ENCODE results near the gene CHP1. TPM values are rescaled to one million over a fixed set of nuclear protein-coding genes. Genes with fewer than 3 reads are reported as not detected.
"Not testable (repeated sequence)": the region's sequence is repeated elsewhere in the genome, so short reads cannot be mapped to it uniquely, and the experiment has no call there.

The CHP1 gene
- total RNA-seq, 1 experiment from 2014 or later = 139 TPM

DNA sequence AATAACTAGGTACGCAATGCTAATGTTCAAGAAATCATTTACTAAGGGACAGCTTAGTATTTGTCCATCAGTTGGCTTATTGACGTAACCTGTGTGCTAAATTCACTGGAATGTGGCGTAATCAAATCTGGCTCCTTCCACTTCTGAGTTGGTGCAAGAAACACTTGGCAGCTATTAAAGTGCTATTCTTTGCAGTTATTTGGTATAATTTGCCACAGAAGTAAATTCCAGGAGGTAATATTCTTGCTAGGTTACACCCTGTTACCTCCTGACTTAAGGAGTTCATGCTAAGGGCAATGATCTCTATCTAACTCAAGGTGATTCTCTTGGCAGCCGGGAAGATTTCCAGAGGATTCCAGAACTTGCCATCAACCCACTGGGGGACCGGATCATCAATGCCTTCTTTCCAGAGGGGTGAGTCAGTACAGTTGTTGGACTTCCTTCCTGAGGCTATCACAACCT is 25.5 kb downstream of the CHP1 start:
- intact Hi-C loops (cut with micrococcal nuclease; ENCODE audit: unreplicated experiment) = loop anchor here (1.0 kb wide), 1 partner anchor 15 kb away; no protein-coding TSS in a partner anchor
- H3K4me3 ChIP-seq (ENCODE audit: low read depth, low read length) = no peak overlapping the region
- peak in 1 of 2 experiments; percentile 56 for DNase-seq
- no TSS peak for BruUV-seq (replicated peaks)
- Mint-ChIP-seq H3K4me3 (ENCODE audit: unreplicated experiment) (no peak overlapping the region), H3K9me3 (ENCODE audit: unreplicated experiment) (no peaks in the 10 kb centered on the region), H3K27ac (ENCODE audit: unreplicated experiment) (no peak overlapping the region), H3K27me3 (ENCODE audit: insufficient read depth, unreplicated experiment) (no peaks in the 10 kb centered on the region), H3K4me1 (ENCODE audit: low read depth, unreplicated experiment) (peaks cover 18% of the 10 kb centered on the region), H3K36me3 (ENCODE audit: insufficient read depth, unreplicated experiment) (peaks cover 39% of the 10 kb centered on the region)
- CTCF ChIA-PET = interaction anchor here (0.5 to 1.0 kb wide), 3 partner anchors 25 to 182 kb away, joined by 3 to 4 read pairs (median 3); partner anchors contain the start of gene CHP1
- H3K9me3 ChIP-seq = no peaks in the 10 kb centered on the region
- TF ChIP-seq, protein P1, sequence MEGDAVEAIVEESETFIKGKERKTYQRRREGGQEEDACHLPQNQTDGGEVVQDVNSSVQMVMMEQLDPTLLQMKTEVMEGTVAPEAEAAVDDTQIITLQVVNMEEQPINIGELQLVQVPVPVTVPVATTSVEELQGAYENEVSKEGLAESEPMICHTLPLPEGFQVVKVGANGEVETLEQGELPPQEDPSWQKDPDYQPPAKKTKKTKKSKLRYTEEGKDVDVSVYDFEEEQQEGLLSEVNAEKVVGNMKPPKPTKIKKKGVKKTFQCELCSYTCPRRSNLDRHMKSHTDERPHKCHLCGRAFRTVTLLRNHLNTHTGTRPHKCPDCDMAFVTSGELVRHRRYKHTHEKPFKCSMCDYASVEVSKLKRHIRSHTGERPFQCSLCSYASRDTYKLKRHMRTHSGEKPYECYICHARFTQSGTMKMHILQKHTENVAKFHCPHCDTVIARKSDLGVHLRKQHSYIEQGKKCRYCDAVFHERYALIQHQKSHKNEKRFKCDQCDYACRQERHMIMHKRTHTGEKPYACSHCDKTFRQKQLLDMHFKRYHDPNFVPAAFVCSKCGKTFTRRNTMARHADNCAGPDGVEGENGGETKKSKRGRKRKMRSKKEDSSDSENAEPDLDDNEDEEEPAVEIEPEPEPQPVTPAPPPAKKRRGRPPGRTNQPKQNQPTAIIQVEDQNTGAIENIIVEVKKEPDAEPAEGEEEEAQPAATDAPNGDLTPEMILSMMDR (IDR thresholded peaks at IDR 0.05; ENCODE audit: insufficient read depth in 1 of 2, low read depth in 1 of 2, low read length in 1 of 2, severe bottlenecking in 1 of 2, unreplicated experiment in 1 of 2) = no peak
- no peaks in the 10 kb centered on the region for H3K27me3 ChIP-seq (replicated peaks; ENCODE audit: control insufficient read depth, insufficient read depth, low read length)
- POLR2A ChIA-PET = no interaction called here
- H3K36me3 ChIP-seq (ENCODE audit: control insufficient read depth, insufficient read depth, low read length) = no peaks in the 10 kb centered on the region; the same call in 1 of the 2 replicates
- H3K4me1 ChIP-seq = peaks cover 39% of the 10 kb centered on the region

DNA sequence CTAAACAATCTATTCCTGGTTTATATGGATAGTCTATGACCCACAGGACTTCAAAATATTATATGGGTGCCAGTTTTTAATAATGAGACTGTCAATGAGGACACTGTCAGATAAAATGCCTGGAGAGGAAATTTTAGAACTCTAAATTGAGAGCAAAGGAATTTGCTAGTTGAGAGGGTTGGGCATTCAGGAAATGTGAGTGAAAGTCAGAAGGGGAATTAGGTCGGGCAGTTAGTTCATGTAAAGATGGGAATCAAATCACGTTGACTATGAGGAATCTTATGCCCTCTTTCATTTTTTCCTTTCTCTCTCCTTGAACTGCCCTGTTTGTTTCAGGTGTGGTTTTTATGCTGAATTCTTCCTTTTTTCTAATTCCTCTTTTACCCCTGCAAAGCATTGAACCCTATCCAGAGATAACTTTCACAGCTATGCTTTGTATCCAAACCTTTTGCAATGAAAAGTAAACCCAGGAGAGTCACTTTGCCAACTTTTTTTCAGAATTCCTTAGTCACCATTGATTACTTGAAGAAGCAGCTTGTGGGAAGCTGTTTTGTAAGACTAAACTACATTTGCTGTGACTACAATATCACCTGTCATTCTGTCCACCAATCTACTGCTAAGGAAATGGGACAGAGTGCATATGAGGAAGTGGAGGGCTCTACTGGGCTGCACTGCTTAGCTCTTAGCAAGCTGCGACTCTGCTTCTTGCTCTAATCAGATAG is 27.8 kb downstream of the CHP1 start:
- Mint-ChIP-seq H3K4me3 (ENCODE audit: unreplicated experiment) (peak overlapping the region; percentile 1), H3K27ac (ENCODE audit: unreplicated experiment) (peak overlapping the region; percentile 68), H3K9me3 (ENCODE audit: unreplicated experiment) (no peaks in the 10 kb centered on the region), H3K36me3 (ENCODE audit: insufficient read depth, unreplicated experiment) (peaks cover 42% of the 10 kb centered on the region), H3K27me3 (ENCODE audit: insufficient read depth, unreplicated experiment) (no peaks in the 10 kb centered on the region), H3K4me1 (ENCODE audit: low read depth, unreplicated experiment) (peaks cover 21% of the 10 kb centered on the region)
- peaks cover 49% of the 10 kb centered on the region for H3K4me1 ChIP-seq
- no peak overlapping the region for H3K4me3 ChIP-seq (ENCODE audit: low read depth, low read length)
- intact Hi-C loops (cut with micrococcal nuclease; ENCODE audit: unreplicated experiment) = no loop called here
- no peaks in the 10 kb centered on the region for H3K27me3 ChIP-seq (replicated peaks; ENCODE audit: control insufficient read depth, insufficient read depth, low read length)
- no peaks in the 10 kb centered on the region; the same call in 1 of the 2 replicates for H3K36me3 ChIP-seq (ENCODE audit: control insufficient read depth, insufficient read depth, low read length)
- POLR2A ChIA-PET = interaction anchor here (0.5 kb wide), 1 partner anchor 330 kb away, joined by 10 read pairs; no protein-coding TSS in a partner anchor
- peak in 1 of 2 experiments; percentile 28 for DNase-seq
- CTCF ChIA-PET = no interaction called here
- H3K9me3 ChIP-seq = no peaks in the 10 kb centered on the region
- TF ChIP-seq, protein P1 (IDR thresholded peaks at IDR 0.05; ENCODE audit: insufficient read depth in 1 of 2, low read depth in 1 of 2, low read length in 1 of 2, severe bottlenecking in 1 of 2, unreplicated experiment in 1 of 2) = no peak
- BruUV-seq (replicated peaks) = no TSS peak

DNA sequence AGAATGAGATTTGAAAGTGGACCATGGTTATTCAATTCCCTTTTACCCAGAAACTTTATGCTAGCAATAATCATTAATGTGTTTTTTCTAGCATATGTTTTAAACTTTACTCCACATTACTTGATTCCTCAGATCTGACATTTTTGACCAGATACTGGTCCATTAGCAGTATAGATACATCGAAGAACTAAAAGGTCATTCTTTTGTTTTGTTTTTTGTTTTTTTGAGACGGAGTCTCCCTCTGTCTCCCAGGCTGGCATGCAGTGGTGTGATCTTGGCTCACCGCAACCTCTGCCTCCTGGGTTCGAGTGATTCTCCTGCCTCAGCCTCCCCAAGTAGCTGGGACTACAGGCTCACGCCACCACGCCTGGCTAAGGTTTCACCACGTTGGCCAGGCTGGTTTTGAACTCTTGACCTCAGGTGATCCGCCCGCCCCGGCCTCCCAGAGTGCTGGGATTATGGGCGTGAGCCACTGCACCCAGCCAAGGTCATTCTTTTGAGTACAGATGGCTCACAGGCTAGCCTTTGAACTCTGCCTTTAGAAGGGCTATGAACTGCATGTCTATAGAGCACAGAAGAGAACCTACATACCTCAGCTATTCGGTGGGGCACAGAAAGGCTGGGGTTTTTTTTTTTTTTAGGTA is 28.6 kb downstream of the CHP1 start:
- no peaks in the 10 kb centered on the region for H3K27me3 Mint-ChIP-seq (ENCODE audit: insufficient read depth, unreplicated experiment)
- peaks cover 56% of the 10 kb centered on the region for H3K4me1 ChIP-seq
- no peaks in the 10 kb centered on the region for H3K9me3 Mint-ChIP-seq (ENCODE audit: unreplicated experiment)
- H3K4me1 Mint-ChIP-seq (ENCODE audit: low read depth, unreplicated experiment) = peaks cover 26% of the 10 kb centered on the region
- H3K9me3 ChIP-seq = no peaks in the 10 kb centered on the region
- BruUV-seq (replicated peaks) = TSS peak; percentile 73
- intact Hi-C loops (cut with micrococcal nuclease; ENCODE audit: unreplicated experiment) = no loop called here
- H3K4me3 Mint-ChIP-seq (ENCODE audit: unreplicated experiment) = no peak overlapping the region
- no peaks in the 10 kb centered on the region; the same call in 1 of the 2 replicates for H3K36me3 ChIP-seq (ENCODE audit: control insufficient read depth, insufficient read depth, low read length)
- peak overlapping the region; percentile 76 for H3K27ac Mint-ChIP-seq (ENCODE audit: unreplicated experiment)
- POLR2A ChIA-PET = interaction anchor here (0.6 kb wide), 1 partner anchor 73 kb away, joined by 3 read pairs; the partner anchor contains the start of genes NUSAP1 and OIP5
- CTCF ChIA-PET = no interaction called here
- TF ChIP-seq, protein P1 (IDR thresholded peaks at IDR 0.05; ENCODE audit: insufficient read depth in 1 of 2, low read depth in 1 of 2, low read length in 1 of 2, severe bottlenecking in 1 of 2, unreplicated experiment in 1 of 2) = no peak
- DNase-seq = peak; percentile 20 to 38
- peaks cover 40% of the 10 kb centered on the region for H3K36me3 Mint-ChIP-seq (ENCODE audit: insufficient read depth, unreplicated experiment)
- H3K4me3 ChIP-seq (ENCODE audit: low read depth, low read length) = no peak overlapping the region
- no peaks in the 10 kb centered on the region for H3K27me3 ChIP-seq (replicated peaks; ENCODE audit: control insufficient read depth, insufficient read depth, low read length)

DNA sequence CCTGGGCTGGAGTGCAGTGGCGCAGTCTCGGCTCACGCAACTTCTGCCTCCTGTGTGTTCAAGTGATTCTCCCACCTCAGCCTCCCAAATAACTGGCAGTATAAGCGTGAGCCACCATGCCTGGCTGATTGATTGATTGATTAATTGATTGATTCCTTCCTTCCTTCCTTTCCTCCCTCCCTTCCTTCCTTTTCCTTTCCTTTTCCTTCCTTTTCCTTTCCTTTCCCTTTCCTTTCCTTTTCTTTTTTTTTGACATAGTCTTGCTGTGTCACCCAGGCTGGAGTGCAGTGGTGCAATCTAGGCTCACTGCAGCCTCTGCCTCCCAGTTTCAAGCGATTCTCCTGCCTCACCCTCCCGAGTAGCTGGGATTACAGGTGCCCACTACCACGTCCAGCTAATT is 29.9 kb downstream of the CHP1 start:
- H3K27ac Mint-ChIP-seq (ENCODE audit: unreplicated experiment); BruUV-seq (replicated peaks); H3K9me3 ChIP-seq; CTCF ChIA-PET; H3K27me3 ChIP-seq (replicated peaks; ENCODE audit: control insufficient read depth, insufficient read depth, low read length); H3K9me3 Mint-ChIP-seq (ENCODE audit: unreplicated experiment); H3K4me3 ChIP-seq (ENCODE audit: low read depth, low read length); H3K4me3 Mint-ChIP-seq (ENCODE audit: unreplicated experiment); POLR2A ChIA-PET; H3K27me3 Mint-ChIP-seq (ENCODE audit: insufficient read depth, unreplicated experiment); H3K36me3 ChIP-seq (ENCODE audit: control insufficient read depth, insufficient read depth, low read length); intact Hi-C loops (cut with micrococcal nuclease; ENCODE audit: unreplicated experiment); DNase-seq: not testable (repeated sequence)
- H3K36me3 Mint-ChIP-seq (ENCODE audit: insufficient read depth, unreplicated experiment) = peaks cover 47% of the 10 kb centered on the region
- peaks cover 26% of the 10 kb centered on the region for H3K4me1 Mint-ChIP-seq (ENCODE audit: low read depth, unreplicated experiment)
- H3K4me1 ChIP-seq = peaks cover 53% of the 10 kb centered on the region

All from Caco-2 (cell line).